MCF 10A (cell line): ENCODE data around the gene SPTB. TPM values are rescaled to one million over a fixed set of nuclear protein-coding genes. Genes with fewer than 3 reads are reported as not detected.

Experiments
- BruUV-seq: library from RNA; stranded (reverse); fragments of 400-500 nt; replicated peaks from 2 replicates; lab custom pipeline; 2021; lab: Mats Ljungman, UMichigan
- CTCF ChIA-PET: fragments of 300-600 bp; sonication (Branson Sonifier 250); formaldehyde crosslinking; extraction: SDS; loops from one replicate; lab custom pipeline; 2021; ENCODE audit warnings: antibody characterized with exemption, inconsistent platforms; lab: Yijun Ruan, JAX
- POLR2A ChIA-PET: fragments of 300-600, 350-650 bp; sonication (Branson Sonifier 250); formaldehyde crosslinking; extraction: SDS; loops from one replicate; lab custom pipeline; 2020; ENCODE audit warnings: antibody characterized with exemption, inconsistent platforms; lab: Yijun Ruan, JAX
- DNase-seq: peaks from one replicate; pipeline ENCODE4 v3.0.0-alpha.2; 2018; ENCODE audit not compliant: unreplicated experiment
- H3K27ac Mint-ChIP-seq: one replicate; pipeline ENCODE4 v1.8.0; 2022; ENCODE audit warnings: mild to moderate bottlenecking, low read depth, mixed read lengths; ENCODE audit not compliant: unreplicated experiment
- H3K27me3 Mint-ChIP-seq: one replicate; pipeline ENCODE4 v1.8.0; 2022; ENCODE audit warnings: mixed read lengths; ENCODE audit not compliant: insufficient read depth, unreplicated experiment
- H3K36me3 Mint-ChIP-seq: one replicate; pipeline ENCODE4 v1.8.0; 2022; ENCODE audit warnings: mild to moderate bottlenecking, moderate library complexity, mixed read lengths; ENCODE audit not compliant: insufficient read depth, unreplicated experiment
- H3K4me1 Mint-ChIP-seq: one replicate; pipeline ENCODE4 v1.8.0; 2022; ENCODE audit warnings: mixed read lengths; ENCODE audit not compliant: insufficient read depth, unreplicated experiment
- H3K4me3 Mint-ChIP-seq: one replicate; pipeline ENCODE4 v1.8.0; 2022; ENCODE audit warnings: mild to moderate bottlenecking, moderate library complexity, mixed read lengths; ENCODE audit not compliant: unreplicated experiment
- H3K9me3 Mint-ChIP-seq: one replicate; pipeline ENCODE4 v1.8.0; 2022; ENCODE audit warnings: mixed read lengths; ENCODE audit not compliant: unreplicated experiment
- intact Hi-C: fragments of 100-400 bp; cut with micrococcal nuclease; formaldehyde crosslinking; loops from 2 replicates; pipeline ENCODE4 v1.14.1; 2022
- total RNA-seq: library from RNA; stranded (reverse); gene quantifications from 2 replicates; pipeline ENCODE4 v1.2.3, GENCODE V29; 2022
- TF ChIP-seq, protein P1 (sequence below): fragments of 200-600 bp; IDR thresholded peaks from one replicate; pipeline ENCODE4 v1.8.0; 2022; ENCODE audit warnings: antibody characterized with exemption, mild to moderate bottlenecking; ENCODE audit not compliant: unreplicated experiment

Gene SPTB
- total RNA-seq, 1 experiment from 2014 or later: 1.3 TPM

DNA sequence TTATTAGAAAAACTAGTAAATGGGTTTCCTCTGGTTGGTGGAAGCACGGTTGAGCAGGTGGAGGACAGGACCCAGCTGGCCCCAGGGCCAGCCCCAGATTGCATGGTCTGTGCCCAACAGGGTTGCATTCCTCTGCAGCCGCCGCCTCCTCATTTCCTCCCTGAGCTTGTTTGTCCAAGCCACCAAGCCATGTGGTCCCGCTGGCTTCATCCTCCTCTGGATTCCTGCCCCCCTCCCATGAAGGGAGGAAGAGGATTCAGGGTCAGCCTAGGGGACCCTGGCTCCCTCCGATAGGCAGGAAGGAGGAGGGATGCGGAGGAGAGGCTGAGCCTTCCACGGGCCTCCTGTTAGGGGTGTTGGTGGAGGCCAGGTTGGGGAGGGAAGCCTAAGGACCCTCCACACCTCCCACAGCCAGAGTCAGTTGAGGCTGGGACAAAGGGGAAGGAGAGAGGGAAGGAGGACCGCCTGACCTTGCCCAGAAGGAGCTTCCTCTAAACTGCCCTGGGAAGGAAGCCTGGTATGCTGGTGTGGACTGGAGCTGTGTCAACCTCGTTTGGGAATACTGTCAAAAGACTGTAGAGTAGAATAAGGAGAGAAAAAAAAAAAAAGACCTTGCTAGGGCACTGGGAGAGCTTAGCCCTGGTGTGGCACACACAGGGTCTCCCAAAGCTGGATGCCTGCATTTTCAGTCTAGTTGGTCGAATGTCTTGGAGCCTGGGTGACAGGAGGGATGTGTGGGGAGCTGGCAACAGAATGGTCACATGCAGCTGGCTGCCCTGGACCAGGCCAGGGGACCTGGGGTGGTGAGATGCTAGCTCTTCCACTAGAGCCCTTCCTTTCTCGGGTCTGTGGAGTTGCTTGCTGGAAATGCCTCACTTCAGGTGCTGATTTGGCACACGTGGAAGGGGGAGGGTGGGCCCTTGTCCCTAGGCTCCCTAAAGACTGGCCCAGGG, 133.1 kb downstream of the SPTB start:
- no TSS peak for BruUV-seq
- intact Hi-C loops: no loop called here
- Mint-ChIP-seq H3K4me1 (no peaks in the 10 kb centered on the region), H3K27me3 (no peaks in the 10 kb centered on the region), H3K27ac (no peak overlapping the region), H3K36me3 (peaks cover 59% of the 10 kb centered on the region), H3K4me3 (no peak overlapping the region), H3K9me3 (no peaks in the 10 kb centered on the region)
- CTCF ChIA-PET: interaction anchor here (0.6 to 1.4 kb wide), 6 partner anchors 16 to 206 kb away, joined by 3 to 6 read pairs (median 4); partner anchors contain the start of gene HSPA2
- POLR2A ChIA-PET: interaction anchor here (0.8 to 1.2 kb wide), 2 partner anchors 13 to 40 kb away, joined by 3 read pairs; no protein-coding TSS in a partner anchor
- TF ChIP-seq, protein P1, sequence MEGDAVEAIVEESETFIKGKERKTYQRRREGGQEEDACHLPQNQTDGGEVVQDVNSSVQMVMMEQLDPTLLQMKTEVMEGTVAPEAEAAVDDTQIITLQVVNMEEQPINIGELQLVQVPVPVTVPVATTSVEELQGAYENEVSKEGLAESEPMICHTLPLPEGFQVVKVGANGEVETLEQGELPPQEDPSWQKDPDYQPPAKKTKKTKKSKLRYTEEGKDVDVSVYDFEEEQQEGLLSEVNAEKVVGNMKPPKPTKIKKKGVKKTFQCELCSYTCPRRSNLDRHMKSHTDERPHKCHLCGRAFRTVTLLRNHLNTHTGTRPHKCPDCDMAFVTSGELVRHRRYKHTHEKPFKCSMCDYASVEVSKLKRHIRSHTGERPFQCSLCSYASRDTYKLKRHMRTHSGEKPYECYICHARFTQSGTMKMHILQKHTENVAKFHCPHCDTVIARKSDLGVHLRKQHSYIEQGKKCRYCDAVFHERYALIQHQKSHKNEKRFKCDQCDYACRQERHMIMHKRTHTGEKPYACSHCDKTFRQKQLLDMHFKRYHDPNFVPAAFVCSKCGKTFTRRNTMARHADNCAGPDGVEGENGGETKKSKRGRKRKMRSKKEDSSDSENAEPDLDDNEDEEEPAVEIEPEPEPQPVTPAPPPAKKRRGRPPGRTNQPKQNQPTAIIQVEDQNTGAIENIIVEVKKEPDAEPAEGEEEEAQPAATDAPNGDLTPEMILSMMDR: no peak
- DNase-seq: no peak

- intact Hi-C loops: no loop called here
- Mint-ChIP-seq H3K4me3 (no peak overlapping the region), H3K9me3 (no peaks in the 10 kb centered on the region), H3K4me1 (no peaks in the 10 kb centered on the region), H3K27me3 (no peaks in the 10 kb centered on the region), H3K27ac (peak overlapping the region; percentile 35), H3K36me3 (peaks cover 68% of the 10 kb centered on the region)
- TF ChIP-seq, protein P1: no peak
- DNase-seq: no peak
- POLR2A ChIA-PET: interaction anchor here (1.2 kb wide), 1 partner anchor 39 kb away, joined by 3 read pairs; no protein-coding TSS in a partner anchor
- CTCF ChIA-PET: interaction anchor here (0.6 to 1.4 kb wide), 5 partner anchors 28 to 205 kb away, joined by 3 to 6 read pairs (median 4); partner anchors contain the start of gene HSPA2
- BruUV-seq: no TSS peak
Observed at GRCh38 chr14:64745511-64746091, 134.1 kb downstream of the SPTB start.

DNA sequence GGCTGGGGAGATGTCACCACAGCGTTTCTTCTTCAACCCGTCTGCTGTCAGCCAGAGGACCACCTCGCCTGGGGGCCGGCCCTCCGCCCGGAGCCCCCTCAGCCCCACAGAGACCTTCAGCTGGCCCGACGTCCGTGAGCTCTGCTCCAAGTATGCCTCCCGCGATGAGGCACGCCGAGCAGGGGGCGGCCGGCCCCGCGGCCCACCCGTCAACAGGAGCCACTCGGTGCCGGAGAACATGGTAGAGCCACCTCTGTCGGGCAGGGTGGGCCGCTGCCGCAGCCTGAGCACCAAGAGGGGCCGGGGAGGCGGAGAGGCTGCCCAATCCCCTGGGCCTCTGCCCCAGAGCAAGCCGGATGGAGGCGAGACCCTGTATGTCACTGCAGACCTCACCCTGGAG, 136.6 kb downstream of the SPTB start:
- intact Hi-C loops: no loop called here
- CTCF ChIA-PET: interaction anchor here (1.6 kb wide), 1 partner anchor 80 kb away, joined by 3 read pairs; no protein-coding TSS in a partner anchor

More for the DNA sequence above, 136.6 kb downstream of the SPTB start:
- TF ChIP-seq, protein P1: no peak
- no peak for DNase-seq
- H3K36me3 Mint-ChIP-seq: peaks cover 70% of the 10 kb centered on the region
- POLR2A ChIA-PET: no interaction called here
- no peaks in the 10 kb centered on the region for H3K27me3 Mint-ChIP-seq
- H3K27ac Mint-ChIP-seq: no peak overlapping the region
- no peaks in the 10 kb centered on the region for H3K9me3 Mint-ChIP-seq
- no peak overlapping the region for H3K4me3 Mint-ChIP-seq
- BruUV-seq: no TSS peak
- no peaks in the 10 kb centered on the region for H3K4me1 Mint-ChIP-seq
